Keratinocyte (primary cell): ENCODE results near the gene MUC2. TPM values are rescaled to one million over a fixed set of nuclear protein-coding genes. Genes with fewer than 3 reads are reported as not detected.

Experiments
- DNase-seq: peaks from one replicate; pipeline ENCODE4 v3.0.0-alpha.2; 2011; ENCODE audit warnings: low read depth, missing footprints, low spot score
- FAIRE-seq: peaks from 2 replicates; lab custom pipeline; 2011; peaks lifted over from hg19 to GRCh38; lab: Jason Lieb, UNC
- H2AFZ ChIP-seq: 2 replicates; pipeline ENCODE4 v1.6.0; 2012; ENCODE audit warnings: low read length, control low read depth, inconsistent platforms; ENCODE audit not compliant: control insufficient read depth
- H3K27ac ChIP-seq: 2 replicates; pipeline ENCODE4 v1.5.1; 2011; ENCODE audit warnings: low read length; ENCODE audit not compliant: control insufficient read depth, insufficient read depth
- H3K27me3 ChIP-seq: 3 replicates; pipeline ENCODE4 v1.6.0; 2011; ENCODE audit warnings: low read length; ENCODE audit not compliant: control insufficient read depth, insufficient read depth; ENCODE audit errors: extremely low read depth
- H3K36me3 ChIP-seq, 2 experiments: 2 replicates in 1 of 2; 3 replicates in 1 of 2; pipeline ENCODE4 v1.5.1; 2011; ENCODE audit warnings: low read length in 2 of 2, mild to moderate bottlenecking in 1 of 2; ENCODE audit not compliant: control insufficient read depth in 2 of 2, insufficient read depth in 2 of 2; ENCODE audit errors: extremely low read depth in 1 of 2
- H3K4me1 ChIP-seq: 3 replicates; pipeline ENCODE4 v1.5.1; 2011; ENCODE audit warnings: low read length; ENCODE audit not compliant: control insufficient read depth, insufficient read depth; ENCODE audit errors: extremely low read depth
- H3K4me2 ChIP-seq: 3 replicates; pipeline ENCODE4 v1.6.0; 2011; ENCODE audit warnings: low read depth, low read length; ENCODE audit not compliant: control insufficient read depth, insufficient read depth; ENCODE audit errors: extremely low read depth
- H3K4me3 ChIP-seq, 3 experiments: fragments of 200-600 bp in 1 of 3; sonication (generic) in 1 of 3; 2 replicates in 2 of 3; 3 replicates in 1 of 3; pipeline ENCODE4 v1.5.1; 2011 to 2016; ENCODE audit warnings: low read length in 3 of 3, mild to moderate bottlenecking in 3 of 3, control low read depth in 2 of 3, inconsistent platforms in 1 of 3, low read depth in 1 of 3, mixed read lengths in 1 of 3, mixed run types in 1 of 3, moderate library complexity in 1 of 3; ENCODE audit not compliant: control insufficient read depth in 2 of 3, insufficient read depth in 2 of 3; ENCODE audit errors: extremely low read depth in 1 of 3
- H3K79me2 ChIP-seq: 2 replicates; pipeline ENCODE4 v1.6.0; 2012; ENCODE audit warnings: low read length; ENCODE audit not compliant: control insufficient read depth, insufficient read depth
- H3K9ac ChIP-seq: 3 replicates; pipeline ENCODE4 v1.6.0; 2011; ENCODE audit warnings: low read length; ENCODE audit not compliant: control insufficient read depth, insufficient read depth; ENCODE audit errors: extremely low read depth
- H3K9me1 ChIP-seq: 3 replicates; pipeline ENCODE4 v1.6.0; 2011; ENCODE audit warnings: low read length; ENCODE audit not compliant: control insufficient read depth, insufficient read depth; ENCODE audit errors: extremely low read depth
- H3K9me3 ChIP-seq: 2 replicates; pipeline ENCODE4 v1.5.1; 2012; ENCODE audit warnings: low read depth, low read length; ENCODE audit not compliant: control insufficient read depth
- H4K20me1 ChIP-seq: 3 replicates; pipeline ENCODE4 v1.6.0; 2011; ENCODE audit warnings: low read length; ENCODE audit not compliant: control insufficient read depth, insufficient read depth; ENCODE audit errors: extremely low read depth
- CTCF ChIP-seq, 3 experiments: IDR thresholded peaks in 1 of 3; conservative IDR thresholded peaks in 1 of 3; optimal IDR thresholded peaks in 1 of 3; 2 replicates in 2 of 3; 3 replicates in 1 of 3; pipeline versions ENCODE3 to v1.5.1; 2011; ENCODE audit warnings: low read length in 3 of 3, mild to moderate bottlenecking in 3 of 3, moderate library complexity in 2 of 3, control low read depth in 1 of 3, inconsistent platforms in 1 of 3; ENCODE audit not compliant: insufficient read depth in 2 of 3; ENCODE audit errors: extremely low read depth in 1 of 3
- EZH2 ChIP-seq: IDR thresholded peaks from one replicate; pipeline ENCODE4 v1.6.1; 2012; ENCODE audit warnings: inconsistent platforms, mild to moderate bottlenecking, low read length, moderate library complexity
- dilution Hi-C: fragments of 300-500 bp; cut with MboI; formaldehyde crosslinking; loops from one replicate; pipeline ENCODE4 v1.7.0; 2020; ENCODE audit warnings: low sequenced_read_pairs; ENCODE audit not compliant: extremely low pct_ligation_motif_present
- polyA plus RNA-seq, 5 experiments: library from polyadenylated mRNA; depleted of rRNA in 3 of 5; stranded (reverse) in 3 of 5; stranded (forward) in 1 of 5; unstranded in 1 of 5; fragments of >200 nt; gene quantifications; 1 replicate in 1 of 5; 2 replicates in 3 of 5; 3 replicates in 1 of 5; pipeline versions ENCODE4 v1.2.1 to v1.2.3, GENCODE V29; 2011 to 2012; ENCODE audit warnings: missing spikeins in 2 of 5, low read depth in 1 of 5, low replicate concordance in 1 of 5

The MUC2 gene
- polyA plus RNA-seq, 1 donor (not counting 4 experiments of a cell fraction or from before 2014, with no cell fraction given) = not detected

DNA sequence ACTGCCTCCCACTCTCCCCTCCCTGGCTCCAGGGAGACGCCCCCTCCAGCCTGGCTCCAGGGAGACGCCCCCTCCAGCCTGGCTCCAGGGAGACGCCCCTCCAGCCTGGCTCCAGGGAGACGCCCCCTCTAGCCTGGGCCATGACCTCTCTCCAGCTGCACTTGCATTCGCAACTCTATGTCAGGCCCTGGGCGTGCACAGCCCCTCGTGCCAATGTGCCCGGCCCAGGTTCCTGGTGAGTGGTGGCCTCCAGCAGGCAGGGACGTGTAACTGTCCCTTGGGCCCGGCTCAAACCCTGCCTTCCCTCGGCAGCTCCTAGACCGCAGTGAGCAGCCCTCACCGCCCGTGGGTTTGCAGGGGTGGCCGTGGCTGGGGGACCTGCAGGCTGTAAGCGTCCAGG lies 45.0 kb upstream of the MUC2 start:
- TF ChIP-seq EZH2 (no peak), CTCF (optimal IDR thresholded peaks at IDR 0.05 in 1 of 3, IDR thresholded peaks at IDR 0.05 in 1 of 3, conservative IDR thresholded peaks at IDR 0.05 in 1 of 3; ENCODE audit: extremely low read depth in 1 of 3, insufficient read depth in 2 of 3, low read length in 3 of 3) (no peak)
- Histone ChIP-seq H3K27ac (no peak overlapping the region), H3K79me2 (no peaks in the 10 kb centered on the region), H3K36me3 (peaks cover 0 to 2% of the 10 kb centered on the region in 2 experiments), H3K27me3 (peaks cover 4% of the 10 kb centered on the region), H3K4me2 (no peak overlapping the region), H3K9me1 (no peaks in the 10 kb centered on the region), H3K4me3 (no peak overlapping the region), H3K9ac (no peak overlapping the region), H4K20me1 (no peaks in the 10 kb centered on the region), H3K9me3 (no peaks in the 10 kb centered on the region), H2AFZ (no peak overlapping the region), H3K4me1 (no peaks in the 10 kb centered on the region)
- DNase-seq (no peak), FAIRE-seq (no peak)
- dilution Hi-C loops = no loop called here

DNA sequence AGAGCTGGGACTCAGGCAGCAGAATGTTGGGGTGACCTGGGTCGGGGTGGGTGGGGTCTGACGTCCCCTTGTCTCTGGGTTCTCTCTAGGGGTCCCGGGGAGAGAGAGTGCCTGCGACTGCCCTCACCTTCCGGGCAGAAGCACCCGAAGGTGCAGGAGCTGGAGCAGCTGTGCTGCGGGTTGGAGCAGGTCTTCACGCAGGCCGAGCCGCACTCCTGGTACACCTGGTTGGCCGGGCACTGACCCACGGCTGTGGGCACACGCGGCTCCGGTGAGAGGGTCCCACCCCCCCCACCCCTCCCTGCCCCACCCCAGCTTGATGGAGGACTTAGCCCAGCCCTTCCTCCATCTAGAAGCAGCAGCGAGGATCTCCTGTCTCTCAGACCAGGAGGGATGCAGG lies 44.6 kb upstream of the MUC2 start:
- H4K20me1 ChIP-seq = no peaks in the 10 kb centered on the region
- dilution Hi-C loops = no loop called here
- TF ChIP-seq EZH2 = no peak
- no peak for TF ChIP-seq CTCF (optimal IDR thresholded peaks at IDR 0.05 in 1 of 3, IDR thresholded peaks at IDR 0.05 in 1 of 3, conservative IDR thresholded peaks at IDR 0.05 in 1 of 3; ENCODE audit: extremely low read depth in 1 of 3, insufficient read depth in 2 of 3, low read length in 3 of 3)
- no peak overlapping the region for H3K27ac ChIP-seq
- H2AFZ ChIP-seq = no peak overlapping the region
- no peak overlapping the region for H3K4me3 ChIP-seq
- no peak overlapping the region for H3K9ac ChIP-seq
- no peak for FAIRE-seq
- no peaks in the 10 kb centered on the region for H3K36me3 ChIP-seq
- peaks cover 4% of the 10 kb centered on the region for H3K27me3 ChIP-seq
- DNase-seq = no peak
- H3K9me3 ChIP-seq = no peaks in the 10 kb centered on the region
- no peaks in the 10 kb centered on the region for H3K4me1 ChIP-seq
- H3K4me2 ChIP-seq = no peak overlapping the region
- H3K9me1 ChIP-seq = no peaks in the 10 kb centered on the region
- no peaks in the 10 kb centered on the region for H3K79me2 ChIP-seq
